Measurements from ENCODE around the gene TMPRSS3. TPM values are rescaled to one million over a fixed set of nuclear protein-coding genes. Genes with fewer than 3 reads are reported as not detected.

Gene TMPRSS3
- total and polyA plus RNA-seq, 2 of the 13 experiments (the other 11 are each of a cell fraction or from before 2014, with no cell fraction given), result 2.8 to 16.9 TPM

GRCh38 chr21:42393443-42393950 lies 2.4 kb downstream of the TMPRSS3 start:
- H3K27ac ChIP-seq (ENCODE audit: extremely low read length, insufficient read depth, low read length), result no peak overlapping the region
- ATAC-seq, result no peak
- WGBS (ENCODE audit: low lambda C conversion rate), result 54% methylated on average over 8 of the region's 8 CpGs
- no peak overlapping the region for H3K9ac ChIP-seq (ENCODE audit: insufficient read depth, low read depth, low read length)
- in situ Hi-C loops (cut with HindIII; ENCODE audit: extremely low pct_ligation_motif_present, low pct_unique_long_range_greater_than_20kb), result no loop called here
- no peak for FAIRE-seq
- H3K4me2 ChIP-seq (ENCODE audit: low read depth, low read length), result no peak overlapping the region; the same call in 1 of the 2 replicates
- H3K27me3 ChIP-seq (ENCODE audit: control insufficient read depth in 1 of 2, insufficient read depth in 2 of 2, low read length in 2 of 2), result no peaks in the 10 kb centered on the region; a peak in 1 of 5 replicates
- ChIA-PET POLR2A (no interaction called here), CTCF (ENCODE audit: low intra/inter-chr PET ratio, low total read pairs) (no interaction called here)
- H3K9me3 ChIP-seq (ENCODE audit: low read length), result no peaks in the 10 kb centered on the region
- TF ChIP-seq ZBTB40 (IDR thresholded peaks at IDR 0.05) (no peak; the same call in 1 of the 2 replicates), ZBTB40 (CRISPR knock-in tag; IDR thresholded peaks at IDR 0.05) (peak; percentile 97), ZFP36 (IDR thresholded peaks at IDR 0.05; ENCODE audit: borderline replicate concordance, low read depth, low read length, partially characterized antibody) (no peak), CEBPB (IDR thresholded peaks at IDR 0.05; ENCODE audit: borderline replicate concordance, low read depth, low read length) (no peak), FOSL2 (CRISPR knock-in tag; IDR thresholded peaks at IDR 0.05) (peak; percentile 7; the same call in 1 of the 2 replicates)
- no TSS peak for BruUV-seq (replicated peaks)
- no peak overlapping the region for H3K4me3 ChIP-seq (replicated peaks in 1 of 3; ENCODE audit: insufficient read depth in 1 of 3, low read depth in 2 of 3, low read length in 3 of 3)
- no peaks in the 10 kb centered on the region for H4K20me1 ChIP-seq (ENCODE audit: insufficient read depth, low read length)
- no peak for DNase-seq (ENCODE audit: low spot score)
- peaks cover 57% of the 10 kb centered on the region for H3K4me1 ChIP-seq (ENCODE audit: insufficient read depth, low read length)
- no peaks in the 10 kb centered on the region for H3K79me2 ChIP-seq (ENCODE audit: insufficient read depth, low read length)
- no peaks in the 10 kb centered on the region for H3K36me3 ChIP-seq (replicated peaks in 1 of 2; ENCODE audit: control insufficient read depth in 1 of 2, insufficient read depth in 2 of 2, low read length in 2 of 2)
- no peak overlapping the region for H2AFZ ChIP-seq (ENCODE audit: low read length)
- intact Hi-C loops (cut with micrococcal nuclease; ENCODE audit: unreplicated experiment), result no loop called here

All from HepG2 (cell line).